ENCODE measurements around the gene MYO1C.
"Not testable (repeated sequence)": the region's sequence is repeated elsewhere in the genome, so short reads cannot be mapped to it uniquely, and the experiment has no call there.

The MYO1C gene

DNA sequence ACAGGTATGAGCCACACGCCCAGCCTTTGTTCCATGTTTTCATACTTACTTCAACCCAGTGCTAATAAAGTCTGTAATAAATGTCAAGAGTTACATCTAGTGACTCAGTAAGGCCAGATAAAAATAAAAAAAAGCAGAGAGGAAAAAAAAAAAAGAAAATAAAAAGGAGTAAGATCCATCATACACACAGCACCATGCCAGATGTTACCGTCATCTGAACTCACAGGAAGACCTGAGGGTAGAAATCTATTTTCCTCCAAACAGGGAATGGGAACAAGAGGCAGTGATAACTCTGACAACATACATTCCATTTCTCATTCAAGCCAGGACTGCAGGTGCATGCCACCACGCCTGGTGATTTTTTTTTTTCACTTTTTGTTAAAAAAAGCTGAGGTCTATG, 57.2 kb downstream of the MYO1C start:
- DNase-seq (ENCODE audit: low read depth in 4 of 4, low spot score in 1 of 4), result no peak

DNA sequence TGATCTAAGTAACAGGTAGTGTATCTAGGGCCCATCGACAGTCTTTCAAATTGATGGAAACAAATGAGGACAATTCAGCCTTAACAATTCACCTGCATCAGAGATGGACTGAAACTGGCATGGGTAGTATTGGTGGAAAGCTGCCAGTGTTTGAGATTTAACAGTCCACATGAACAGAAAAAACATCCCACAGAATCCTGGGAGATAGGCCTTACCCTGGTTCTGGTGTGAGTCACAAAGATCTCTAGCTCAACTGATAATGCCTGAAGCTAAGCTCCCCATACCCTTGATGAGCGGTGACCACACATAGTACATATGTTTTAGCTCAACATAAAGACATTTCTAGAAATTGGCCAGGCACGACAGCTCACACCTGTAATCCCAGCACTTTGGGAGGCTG, 58.3 kb downstream of the MYO1C start:
- no peak for DNase-seq (ENCODE audit: low read depth in 4 of 4, low spot score in 1 of 4)

DNA sequence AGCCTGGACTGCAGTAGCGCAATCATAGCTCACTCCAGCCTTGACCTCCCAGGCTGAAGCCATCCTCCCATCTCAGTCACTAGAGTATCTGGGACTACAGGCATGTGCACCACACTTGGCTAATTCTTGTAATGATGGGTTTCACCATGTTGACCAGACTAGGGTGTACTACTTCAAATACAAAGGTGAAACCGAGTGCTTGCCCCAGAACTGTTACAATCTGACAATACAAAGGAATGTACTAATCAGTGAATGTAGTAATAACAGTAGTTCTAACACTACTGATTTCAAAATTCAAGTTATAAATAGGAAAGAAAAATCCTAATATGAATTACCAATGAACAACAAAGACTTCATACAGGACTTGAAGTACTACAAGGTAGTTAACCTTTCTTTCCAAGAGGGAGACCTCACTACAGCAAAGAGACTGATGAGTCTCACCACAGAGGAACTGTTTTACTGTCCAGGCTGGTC, 60.8 kb downstream of the MYO1C start:
- DNase-seq (ENCODE audit: low read depth in 4 of 4, low spot score in 1 of 4), result no peak

DNA sequence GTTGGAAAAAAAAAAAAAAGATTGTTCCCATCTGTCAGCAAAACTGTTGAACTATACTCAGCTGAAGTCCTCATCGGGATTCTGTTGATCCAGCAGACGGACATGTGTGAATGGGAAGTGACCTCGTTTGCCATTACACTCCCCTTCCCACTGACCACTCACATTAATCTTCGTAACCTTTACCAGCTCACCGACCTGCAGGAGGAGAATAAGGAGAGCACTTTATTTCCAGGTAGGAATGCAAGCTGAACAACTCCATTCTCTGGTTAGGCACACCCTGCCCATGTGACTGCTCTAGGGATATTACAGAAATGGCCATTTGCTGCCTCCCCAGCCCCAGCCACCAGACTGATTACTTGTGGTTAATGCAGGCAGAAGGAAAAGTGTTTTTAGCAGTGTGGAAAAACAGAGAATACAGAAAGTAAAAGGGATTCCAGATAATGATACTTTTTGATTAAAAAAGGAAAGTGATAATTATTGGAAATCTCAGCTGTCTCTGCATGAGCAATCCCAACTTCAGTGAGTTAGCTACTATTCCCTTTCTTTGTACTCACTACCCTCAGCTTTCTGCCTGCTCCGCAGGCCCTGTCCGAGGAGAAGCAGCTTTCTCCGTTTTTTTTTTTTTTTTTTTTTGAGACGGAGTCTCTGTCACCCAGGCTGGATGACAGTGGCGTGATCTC, 68.9 kb downstream of the MYO1C start:
- DNase-seq (ENCODE audit: low read depth in 4 of 4, low spot score in 1 of 4), result no peak

DNA sequence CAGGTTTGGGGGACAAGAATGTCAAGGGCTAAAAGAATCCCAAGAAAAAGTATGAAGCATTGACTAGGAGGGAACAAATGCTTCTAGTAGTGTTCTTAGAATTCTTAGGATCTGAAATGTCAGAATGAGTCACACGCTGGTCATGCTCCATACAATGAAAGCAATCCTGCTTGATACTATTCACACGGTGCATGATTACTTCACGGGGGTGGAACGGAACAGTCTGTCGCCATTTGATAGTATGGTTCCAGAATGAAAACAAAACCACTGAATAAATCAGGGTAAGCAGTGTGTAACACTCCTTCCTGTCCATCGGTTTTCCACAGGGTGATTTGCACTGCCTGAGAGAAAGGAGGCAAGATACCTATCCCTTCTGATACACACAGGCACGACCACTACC, 69.6 kb downstream of the MYO1C start:
- no peak for DNase-seq (ENCODE audit: low read depth in 4 of 4, low spot score in 1 of 4)

DNA sequence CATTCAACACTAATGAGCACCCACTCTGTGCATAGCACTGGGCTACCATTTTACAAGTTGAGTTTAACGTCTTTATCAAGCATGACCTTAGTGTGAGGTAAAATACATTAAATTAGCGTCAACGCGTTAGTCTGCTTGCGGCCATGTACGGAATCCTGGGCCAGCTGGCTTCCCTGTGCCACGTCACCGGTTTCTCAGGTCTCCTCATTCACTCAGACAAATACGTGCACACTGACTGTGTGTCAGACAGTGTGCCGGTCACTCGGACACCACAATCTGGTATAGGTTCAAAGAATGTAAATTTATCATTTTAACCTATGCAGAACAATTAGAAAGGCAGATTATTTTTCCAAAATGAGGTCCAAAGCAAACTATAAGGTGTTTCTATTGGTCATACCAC, 71.0 kb downstream of the MYO1C start:
- no peak for DNase-seq (ENCODE audit: low read depth in 4 of 4, low spot score in 1 of 4)

DNA sequence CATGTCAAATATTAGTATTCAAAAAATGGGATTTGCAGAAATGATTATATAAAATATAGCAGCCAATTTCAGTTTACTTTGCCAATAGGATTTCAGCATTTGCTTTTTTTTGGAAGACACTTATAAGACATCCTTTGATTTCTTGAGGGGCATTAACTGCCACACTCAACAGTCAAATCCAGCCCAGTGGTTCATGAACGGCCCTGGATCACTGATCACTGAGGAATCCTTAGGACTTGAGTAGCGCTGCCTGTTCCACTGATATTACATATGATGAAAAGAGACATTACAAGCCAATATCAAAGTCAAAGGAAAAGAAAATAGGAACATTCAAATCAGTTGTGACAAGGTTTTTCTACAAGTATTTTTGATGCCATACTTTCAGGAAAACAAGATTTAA, 71.5 kb downstream of the MYO1C start:
- no peak for DNase-seq (ENCODE audit: low read depth in 4 of 4, low spot score in 1 of 4)

DNA sequence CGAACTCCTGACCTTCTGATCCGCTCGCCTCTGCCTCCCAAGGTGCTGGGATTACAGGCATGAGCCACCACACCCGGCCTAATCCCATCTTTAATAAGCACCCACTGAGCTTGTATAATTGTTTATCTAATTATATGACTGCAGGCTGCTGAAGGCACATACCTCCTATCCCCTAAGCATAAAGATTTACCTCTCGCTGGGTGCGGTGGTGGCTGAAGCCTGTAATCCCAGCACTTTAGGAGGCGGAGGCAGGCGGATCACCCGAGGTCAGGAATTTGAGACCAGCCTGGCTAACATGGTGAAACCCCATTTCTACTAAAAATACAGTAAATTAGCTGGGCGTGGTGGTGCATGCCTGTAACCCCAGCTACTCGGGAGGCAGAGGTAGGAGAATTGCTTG, 72.3 kb downstream of the MYO1C start:
- no peak for DNase-seq (ENCODE audit: low read depth in 4 of 4, low spot score in 1 of 4)

DNA sequence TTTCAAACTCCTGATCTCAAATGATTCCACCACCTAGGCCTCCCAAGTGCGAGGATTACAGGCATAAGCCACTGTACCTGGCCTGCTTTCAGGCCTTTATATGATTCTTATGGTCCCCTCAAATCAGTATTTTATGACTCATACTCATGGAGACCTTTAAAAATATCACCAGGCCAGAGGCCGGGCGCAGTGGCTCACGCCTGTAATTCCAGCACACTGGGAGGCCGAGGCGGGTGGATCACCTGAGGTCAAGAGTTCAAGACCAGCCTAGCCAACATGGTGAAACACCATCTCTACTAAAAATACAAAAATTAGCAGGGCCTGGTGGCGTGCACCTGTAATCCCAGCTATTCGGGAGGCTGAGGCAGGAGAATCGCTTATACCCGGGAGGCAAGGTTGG, 74.0 kb downstream of the MYO1C start:
- not testable (repeated sequence) for DNase-seq (ENCODE audit: low read depth in 4 of 4, low spot score in 1 of 4)

DNA sequence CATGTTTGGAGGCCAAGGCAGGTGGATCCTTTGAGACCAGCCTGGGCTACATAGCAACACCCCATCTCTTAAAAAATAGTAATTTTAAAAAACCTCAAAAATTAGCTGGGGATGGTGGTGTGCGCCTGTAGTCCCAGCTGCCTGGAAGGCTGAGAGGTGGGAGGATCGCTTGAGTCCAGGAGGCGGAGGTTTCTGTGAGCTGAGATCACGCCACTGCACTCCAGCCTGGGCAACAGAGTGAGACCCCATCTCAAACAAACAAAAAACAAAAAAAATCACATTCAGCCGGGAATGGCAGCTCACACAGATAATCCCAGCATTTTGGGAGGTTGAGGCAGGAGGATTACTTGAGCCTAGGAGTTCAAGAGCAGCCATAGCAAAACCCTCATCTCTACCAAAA, 76.1 kb downstream of the MYO1C start:
- DNase-seq (ENCODE audit: low read depth in 4 of 4, low spot score in 1 of 4), result no peak

DNA sequence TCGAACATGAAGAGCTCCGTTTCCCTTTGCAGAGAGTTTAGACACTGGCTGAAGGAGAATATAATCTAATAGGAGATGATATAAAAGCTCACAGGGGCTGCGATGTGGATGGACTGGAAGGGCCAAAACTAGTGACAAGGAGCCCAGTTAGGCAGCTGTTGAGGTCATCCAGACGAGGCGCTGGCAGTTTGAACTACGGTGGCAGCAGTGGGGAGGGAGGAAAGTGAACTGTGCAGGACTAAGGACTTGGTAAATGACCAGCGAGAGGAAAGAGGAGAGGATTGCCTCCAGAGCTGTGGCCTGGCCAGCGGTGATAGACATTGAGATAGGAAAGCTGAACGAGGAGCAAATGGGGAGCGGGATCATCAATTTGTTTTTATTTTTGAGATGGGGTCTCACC, 77.9 kb downstream of the MYO1C start:
- no peak for DNase-seq (ENCODE audit: low read depth in 4 of 4, low spot score in 1 of 4)

Measured in stimulated activated CD4-positive, alpha-beta T cell treated with anti-CD3 and anti-CD28 coated beads, Interleukin-1b, Interleukin-23, amount 100 ng/mL, for 24 hours (primary cell).